Choroid plexus epithelial cell (primary cell): ENCODE data around the gene EPB41L5.
A peak's percentile ranks its signal among the peaks of the same experiment; 100 is the strongest.
"Not testable (repeated sequence)": the region's sequence is repeated elsewhere in the genome, so short reads cannot be mapped to it uniquely, and the experiment has no call there.

Source experiments
- DNase-seq: peaks from one replicate; pipeline ENCODE4 v3.0.0-alpha.2; 2010; ENCODE audit warnings: low read depth
- H3K4me3 ChIP-seq: 2 replicates; pipeline ENCODE4 v1.5.1; 2011; ENCODE audit warnings: low read depth, mild to moderate bottlenecking, control low read depth, low read length, moderate library complexity
- TF ChIP-seq, protein P1 (sequence below): conservative IDR thresholded peaks from 2 replicates; pipeline ENCODE4 v1.5.1; 2011; ENCODE audit warnings: low read depth, mild to moderate bottlenecking, control low read depth, inconsistent platforms, low read length, moderate library complexity

EPB41L5 gene

DNA sequence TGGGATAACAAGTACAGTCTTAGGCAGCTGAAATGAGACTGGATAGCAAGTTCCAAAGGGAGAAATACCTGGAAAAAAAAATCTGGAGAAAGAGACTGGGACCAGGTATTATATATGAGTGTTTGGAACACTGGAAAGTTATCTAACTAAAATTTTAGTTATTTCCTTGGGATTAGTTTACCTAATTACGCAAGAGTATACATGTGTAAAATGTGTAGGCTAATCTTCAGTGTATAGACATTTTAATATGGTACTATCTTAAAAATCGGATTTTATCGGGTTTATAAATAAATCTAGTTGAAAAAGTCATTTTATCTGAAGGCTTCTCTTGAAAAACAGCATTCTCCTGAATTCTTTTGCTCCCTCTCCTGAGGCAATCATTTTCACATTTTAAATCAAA, 3.9 kb downstream of the EPB41L5 start:
- no peak overlapping the region for H3K4me3 ChIP-seq
- DNase-seq, result no peak
- TF ChIP-seq, protein P1, sequence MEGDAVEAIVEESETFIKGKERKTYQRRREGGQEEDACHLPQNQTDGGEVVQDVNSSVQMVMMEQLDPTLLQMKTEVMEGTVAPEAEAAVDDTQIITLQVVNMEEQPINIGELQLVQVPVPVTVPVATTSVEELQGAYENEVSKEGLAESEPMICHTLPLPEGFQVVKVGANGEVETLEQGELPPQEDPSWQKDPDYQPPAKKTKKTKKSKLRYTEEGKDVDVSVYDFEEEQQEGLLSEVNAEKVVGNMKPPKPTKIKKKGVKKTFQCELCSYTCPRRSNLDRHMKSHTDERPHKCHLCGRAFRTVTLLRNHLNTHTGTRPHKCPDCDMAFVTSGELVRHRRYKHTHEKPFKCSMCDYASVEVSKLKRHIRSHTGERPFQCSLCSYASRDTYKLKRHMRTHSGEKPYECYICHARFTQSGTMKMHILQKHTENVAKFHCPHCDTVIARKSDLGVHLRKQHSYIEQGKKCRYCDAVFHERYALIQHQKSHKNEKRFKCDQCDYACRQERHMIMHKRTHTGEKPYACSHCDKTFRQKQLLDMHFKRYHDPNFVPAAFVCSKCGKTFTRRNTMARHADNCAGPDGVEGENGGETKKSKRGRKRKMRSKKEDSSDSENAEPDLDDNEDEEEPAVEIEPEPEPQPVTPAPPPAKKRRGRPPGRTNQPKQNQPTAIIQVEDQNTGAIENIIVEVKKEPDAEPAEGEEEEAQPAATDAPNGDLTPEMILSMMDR, result no peak

DNA sequence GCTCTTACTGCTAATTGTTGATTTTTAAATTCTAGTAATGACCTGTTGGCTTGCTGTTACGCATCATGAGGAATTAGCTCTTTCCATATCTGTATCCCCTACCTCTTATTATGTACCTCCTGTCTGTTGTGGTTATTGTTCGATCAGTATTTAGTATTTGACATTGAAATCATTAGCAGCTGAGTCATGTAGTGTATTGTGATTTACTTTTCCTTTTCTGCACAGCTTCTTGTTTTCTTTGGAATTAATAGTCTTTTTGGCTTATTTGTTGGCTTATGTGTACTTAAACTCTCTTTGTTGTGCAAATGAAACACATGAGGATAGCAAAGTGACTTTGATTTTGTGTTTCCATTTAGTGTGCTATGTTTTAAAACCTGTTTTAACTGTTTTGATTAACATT, 4.3 kb downstream of the EPB41L5 start:
- TF ChIP-seq, protein P1, result no peak
- no peak for DNase-seq
- H3K4me3 ChIP-seq, result no peak overlapping the region

DNA sequence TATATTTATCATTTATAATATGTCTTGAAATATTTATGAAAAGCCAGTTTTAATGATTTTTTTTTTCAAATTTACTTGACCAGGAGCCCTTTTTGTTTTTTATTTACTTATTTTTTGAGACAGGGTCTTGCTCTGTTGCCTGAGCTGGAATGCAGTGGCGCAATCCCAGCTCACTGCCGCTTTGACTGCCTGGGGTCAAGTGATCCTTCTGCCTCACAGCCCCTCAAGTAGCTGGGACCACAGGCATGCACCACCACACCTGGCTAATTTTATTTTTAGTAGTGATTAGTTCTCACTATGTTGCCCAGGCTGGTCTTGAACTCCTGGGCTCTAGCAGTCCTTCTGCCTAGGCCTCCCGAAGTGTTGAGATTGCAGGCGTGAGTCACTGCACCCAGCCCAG, 5.7 kb downstream of the EPB41L5 start:
- no peak overlapping the region for H3K4me3 ChIP-seq
- TF ChIP-seq, protein P1, result no peak
- no peak for DNase-seq

DNA sequence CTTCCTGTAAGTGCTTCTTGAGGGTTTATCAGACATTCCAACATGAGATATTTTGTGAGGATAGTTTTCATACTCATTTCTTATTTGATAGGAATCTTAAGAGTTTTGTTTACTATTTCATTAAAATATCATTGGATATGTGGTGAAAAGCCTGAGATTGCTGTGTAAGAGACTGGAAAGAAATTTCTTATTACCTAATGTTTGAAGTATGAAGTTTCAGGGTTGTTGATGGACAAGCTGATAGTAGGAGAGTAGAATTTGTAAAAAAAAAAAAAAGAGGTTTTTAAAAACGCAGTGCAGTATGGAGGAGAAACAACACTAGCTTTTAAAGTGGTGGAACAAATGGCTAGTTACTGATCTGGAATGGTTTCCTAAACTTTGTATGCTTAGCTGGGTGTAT, 7.7 kb downstream of the EPB41L5 start:
- DNase-seq, result peak; percentile 36
- TF ChIP-seq, protein P1, result no peak
- H3K4me3 ChIP-seq, result no peak overlapping the region

DNA sequence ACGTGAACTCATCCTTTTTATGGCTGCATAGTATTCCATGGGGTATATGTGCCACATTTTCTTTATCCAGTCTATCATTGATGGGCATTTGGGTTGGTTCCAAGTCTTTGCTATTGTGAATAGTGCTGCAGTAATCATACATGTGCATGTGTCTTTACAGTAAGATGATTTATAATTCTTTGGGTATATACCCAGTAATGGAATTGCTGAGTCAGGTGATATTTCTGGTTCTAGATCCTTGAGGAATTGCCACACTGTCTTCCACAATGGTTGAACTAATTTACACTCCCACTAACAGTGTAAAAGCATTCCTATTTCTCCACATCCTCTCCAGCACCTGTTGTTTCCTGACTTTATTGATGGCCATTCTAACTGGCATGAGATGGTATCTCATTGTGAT, 9.6 kb downstream of the EPB41L5 start:
- H3K4me3 ChIP-seq, DNase-seq: not testable (repeated sequence)

DNA sequence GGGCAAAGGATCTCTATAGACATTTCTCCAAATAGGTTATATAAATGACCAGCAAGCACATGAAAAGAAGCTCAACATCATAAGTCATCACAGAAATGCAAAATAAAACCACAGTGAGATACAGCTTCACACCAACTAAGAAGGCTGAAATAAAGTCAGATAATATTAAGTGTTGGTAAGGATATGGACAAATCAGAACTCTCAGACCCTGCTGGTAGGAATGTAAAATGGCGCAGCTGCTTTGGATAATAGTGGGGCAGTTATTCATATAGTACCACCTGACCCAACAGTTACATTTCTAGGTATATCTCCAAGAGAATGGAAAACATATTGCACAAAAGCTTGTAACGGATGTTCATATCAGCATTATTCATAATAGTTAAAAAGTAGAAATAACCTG, 14.0 kb downstream of the EPB41L5 start:
- TF ChIP-seq, protein P1, result peak; percentile 34
- H3K4me3 ChIP-seq, result no peak overlapping the region
- no peak for DNase-seq

DNA sequence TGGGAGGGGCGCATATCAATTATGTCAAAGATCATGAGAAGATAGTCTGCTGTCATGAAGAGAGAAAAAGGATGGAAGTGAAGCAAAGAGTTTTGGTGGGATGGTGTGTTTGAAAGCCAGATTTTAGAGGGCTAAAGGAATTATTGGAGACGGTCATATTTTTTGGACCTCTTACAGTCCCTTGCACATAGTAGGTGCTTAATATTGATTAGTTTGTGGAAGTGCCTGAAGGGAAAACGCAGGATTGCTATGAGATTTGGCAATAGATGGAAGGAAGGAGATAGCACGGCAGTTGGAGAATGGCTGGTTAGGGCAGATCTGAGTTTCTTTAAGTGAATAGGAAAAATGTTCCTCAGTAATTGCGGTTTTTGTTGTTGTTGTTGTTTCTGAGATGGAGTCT, 15.9 kb downstream of the EPB41L5 start:
- H3K4me3 ChIP-seq, result no peak overlapping the region
- no peak for DNase-seq
- TF ChIP-seq, protein P1, result no peak
